Measurements from ENCODE around the gene CLDN14.
A peak's percentile ranks its signal among the peaks of the same experiment; 100 is the strongest.

The CLDN14 gene

GRCh38 chr21:36479415-36480402, at the start of gene CLDN14:
Gene CLDN14 (minus strand): TSS chr21:36480122. CDS start chr21:36461695, 18,427 bp downstream.
- DNase-seq = no peak
- ATAC-seq = no peak

- ATAC-seq (no peak), DNase-seq (no peak)
Observed at GRCh38 chr21:36528716-36529115, 48.8 kb upstream of the CLDN14 start.

GRCh38 chr21:36527317-36527716, 47.4 kb upstream of the CLDN14 start:
- DNase-seq = no peak
- ATAC-seq = no peak

GRCh38 chr21:36526104-36526503, 46.2 kb upstream of the CLDN14 start:
- ATAC-seq = no peak
- no peak for DNase-seq

- ATAC-seq (no peak), DNase-seq (no peak)
Observed at GRCh38 chr21:36524477-36524876, 44.6 kb upstream of the CLDN14 start.

- ATAC-seq (no peak), DNase-seq (no peak)
Observed at GRCh38 chr21:36522219-36522808, 42.4 kb upstream of the CLDN14 start.

- ATAC-seq = no peak
- DNase-seq = no peak
Observed at GRCh38 chr21:36518883-36519492, 39.1 kb upstream of the CLDN14 start.

GRCh38 chr21:36517366-36518075, 37.6 kb upstream of the CLDN14 start:
- DNase-seq (no peak), ATAC-seq (no peak)

- ATAC-seq (no peak), DNase-seq (no peak)
Observed at GRCh38 chr21:36516281-36516680, 36.4 kb upstream of the CLDN14 start.

GRCh38 chr21:36513430-36513829, 33.5 kb upstream of the CLDN14 start:
- DNase-seq (no peak), ATAC-seq (no peak)

- DNase-seq = no peak
- ATAC-seq = no peak
Observed at GRCh38 chr21:36512971-36513370, 33.0 kb upstream of the CLDN14 start.

GRCh38 chr21:36511484-36512220, 31.7 kb upstream of the CLDN14 start:
- DNase-seq = no peak
- ATAC-seq = no peak

- ATAC-seq (no peak), DNase-seq (no peak)
Observed at GRCh38 chr21:36510911-36511310, 31.0 kb upstream of the CLDN14 start.

- ATAC-seq = no peak
- no peak for DNase-seq
Observed at GRCh38 chr21:36509973-36510664, 30.2 kb upstream of the CLDN14 start.

GRCh38 chr21:36508948-36509347, 29.0 kb upstream of the CLDN14 start:
- DNase-seq (no peak), ATAC-seq (no peak)

- ATAC-seq (no peak), DNase-seq (no peak)
Observed at GRCh38 chr21:36507397-36508018, 27.6 kb upstream of the CLDN14 start.

- DNase-seq (no peak), ATAC-seq (no peak)
Observed at GRCh38 chr21:36506482-36506881, 26.6 kb upstream of the CLDN14 start.

- DNase-seq (peak; percentile 47), ATAC-seq (no peak)
Observed at GRCh38 chr21:36504067-36505058, 24.4 kb upstream of the CLDN14 start.

- ATAC-seq (no peak), DNase-seq (no peak)
Observed at GRCh38 chr21:36502365-36502764, 22.4 kb upstream of the CLDN14 start.

GRCh38 chr21:36501589-36501892, 21.6 kb upstream of the CLDN14 start:
- DNase-seq (no peak), ATAC-seq (no peak)
